HG03432 (cell line): ENCODE results near the gene SYNE2.
"Not testable (repeated sequence)": the region's sequence is repeated elsewhere in the genome, so short reads cannot be mapped to it uniquely, and the experiment has no call there.

Source experiments
- ATAC-seq: cut with Tn5 transposase; IDR thresholded peaks from one replicate; pipeline ENCODE4 v1.9.1; 2021; ENCODE audit warnings: mild to moderate bottlenecking, moderate library complexity; ENCODE audit not compliant: unreplicated experiment

SYNE2 gene

DNA sequence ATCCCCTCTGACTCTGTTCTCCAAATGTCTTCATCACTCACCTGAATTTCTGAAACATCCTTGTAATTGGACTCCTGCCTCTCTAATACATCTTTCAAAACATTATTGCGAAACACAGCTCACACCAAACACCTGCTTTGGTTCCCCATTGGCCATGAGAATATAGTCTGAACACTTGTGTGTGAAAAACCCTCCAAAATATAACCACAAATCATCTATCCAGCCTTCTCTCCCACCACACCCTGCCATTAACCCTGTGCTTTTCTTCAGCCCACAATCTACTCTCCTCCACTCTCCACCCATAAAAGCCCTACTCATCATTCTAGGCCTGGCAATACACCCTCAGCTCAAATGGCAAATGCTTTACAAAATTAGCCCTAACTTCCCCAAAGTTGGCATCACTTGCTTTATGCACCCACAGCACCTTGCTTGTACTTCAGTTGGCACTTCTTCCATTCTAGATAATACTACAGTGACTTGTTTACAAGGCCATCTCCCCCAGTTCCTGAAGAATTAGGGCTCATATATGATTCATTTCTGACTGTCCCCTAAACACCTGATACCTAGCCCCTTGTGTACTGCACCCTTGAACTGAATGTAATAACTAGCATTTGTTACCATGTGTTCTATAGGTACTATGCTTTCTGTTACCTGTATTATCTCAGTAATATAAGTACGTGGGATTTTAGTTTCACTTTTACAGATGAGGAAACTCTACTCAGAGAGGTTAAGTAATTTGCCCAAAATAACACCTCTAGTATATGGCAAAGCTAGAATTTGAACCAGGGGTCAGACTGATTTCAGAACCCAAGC, 17.3 kb downstream of the SYNE2 start:
- peak; percentile 41 for ATAC-seq

DNA sequence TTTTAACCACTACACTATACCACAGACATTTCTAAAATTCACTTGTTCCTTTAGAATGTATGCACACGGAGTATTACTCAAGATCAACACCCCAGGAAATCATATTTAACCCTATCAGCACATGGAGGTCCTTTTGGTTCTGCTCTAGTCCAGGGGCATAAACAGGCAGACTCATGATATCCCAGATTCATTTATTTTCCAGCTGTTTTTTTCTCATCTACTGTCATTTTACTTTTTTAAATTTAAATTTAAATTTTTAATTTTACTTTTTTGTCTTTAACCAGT, 17.9 kb downstream of the SYNE2 start:
- ATAC-seq, result not testable (repeated sequence)

DNA sequence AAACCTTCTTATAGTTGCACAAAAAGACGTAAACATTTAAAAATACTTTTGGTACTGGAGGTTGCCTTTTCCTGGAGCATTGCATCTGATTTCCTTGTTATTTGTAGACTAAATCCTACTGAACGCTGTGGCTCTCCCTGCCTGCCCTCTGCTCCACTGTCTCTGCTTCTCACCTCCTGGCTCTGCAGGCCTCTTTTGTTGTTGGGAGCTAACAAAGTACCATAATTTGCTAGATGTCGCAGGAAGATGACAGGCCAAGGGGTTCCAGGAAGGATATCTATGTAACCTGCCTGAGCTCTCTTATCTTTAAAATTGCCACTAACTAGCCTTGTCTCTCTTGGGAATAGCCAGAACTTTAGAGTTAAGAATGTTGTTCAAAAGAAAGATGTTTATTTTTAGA, 21.4 kb downstream of the SYNE2 start:
- no peak for ATAC-seq

DNA sequence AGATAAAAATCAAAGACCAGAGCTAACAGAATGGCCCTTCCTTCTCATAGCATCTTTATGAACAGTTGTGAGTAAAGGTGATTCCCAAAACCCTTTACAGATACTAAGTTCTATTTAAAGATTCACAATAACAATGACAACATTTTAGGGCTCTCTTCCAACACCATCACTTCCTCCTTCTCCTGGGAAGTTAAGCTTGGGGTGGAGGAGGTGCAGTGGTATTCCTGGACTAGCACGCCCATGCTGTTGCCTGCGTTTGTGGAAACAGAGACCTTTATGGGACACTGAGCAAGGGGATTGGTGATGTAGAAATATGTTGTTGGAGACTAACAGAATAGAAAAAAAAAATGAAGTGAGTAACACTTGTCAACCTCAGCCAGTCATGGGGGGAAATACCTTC, 22.5 kb downstream of the SYNE2 start:
- no peak for ATAC-seq

- no peak for ATAC-seq
These were observed 24.7 kb downstream of the SYNE2 start for GRCh38 chr14:63877550-63877939.

- no peak for ATAC-seq
These were observed 25.2 kb downstream of the SYNE2 start for GRCh38 chr14:63878052-63878451.

DNA sequence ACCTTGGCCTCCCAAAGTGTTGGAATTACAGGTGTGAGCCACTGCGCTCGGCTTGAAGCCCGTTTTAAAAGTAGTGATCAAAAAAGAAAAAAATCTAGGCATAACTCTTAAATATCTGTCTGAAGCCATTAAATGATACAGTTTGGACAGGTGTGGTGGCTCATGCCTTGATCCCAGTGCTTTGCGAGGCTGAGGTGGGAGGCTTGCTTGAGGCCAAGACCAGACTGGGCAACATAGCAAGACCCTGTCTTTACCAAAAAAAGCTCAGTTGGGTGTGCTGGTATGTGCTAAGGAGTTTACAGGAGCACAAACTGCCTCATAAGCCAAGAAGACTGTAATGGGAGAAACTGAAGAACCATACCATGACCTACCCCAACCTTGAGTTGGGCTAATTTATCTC, 26.0 kb downstream of the SYNE2 start:
- no peak for ATAC-seq

GRCh38 chr14:63881926-63882325, 29.1 kb downstream of the SYNE2 start:
- no peak for ATAC-seq

DNA sequence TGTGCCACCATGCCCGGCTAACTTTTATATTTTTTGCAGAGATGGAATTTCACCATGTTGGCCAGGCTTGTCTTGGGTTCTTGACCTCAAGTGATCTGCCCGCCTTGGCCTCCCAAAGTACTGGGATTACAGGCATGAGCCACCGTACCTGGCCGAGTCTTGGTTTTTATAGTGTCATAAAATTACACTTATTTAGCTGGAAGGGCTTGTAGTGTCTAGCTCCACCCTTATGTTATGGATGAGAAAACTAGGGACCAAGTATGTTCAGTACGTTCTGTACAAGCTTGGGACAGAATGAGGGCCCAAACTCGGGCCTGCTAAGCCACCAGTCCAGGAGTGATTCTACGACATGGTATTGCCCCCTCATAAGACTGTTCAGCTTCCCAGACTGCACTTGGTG, 35.1 kb downstream of the SYNE2 start:
- no peak for ATAC-seq

- no peak for ATAC-seq
These were observed 37.7 kb downstream of the SYNE2 start for GRCh38 chr14:63890553-63890952.

- no peak for ATAC-seq
These were observed 38.6 kb downstream of the SYNE2 start for GRCh38 chr14:63891148-63891975.

GRCh38 chr14:63892265-63892664, 39.5 kb downstream of the SYNE2 start:
- no peak for ATAC-seq

- ATAC-seq, result no peak
These were observed 41.1 kb downstream of the SYNE2 start for GRCh38 chr14:63893701-63894458.

DNA sequence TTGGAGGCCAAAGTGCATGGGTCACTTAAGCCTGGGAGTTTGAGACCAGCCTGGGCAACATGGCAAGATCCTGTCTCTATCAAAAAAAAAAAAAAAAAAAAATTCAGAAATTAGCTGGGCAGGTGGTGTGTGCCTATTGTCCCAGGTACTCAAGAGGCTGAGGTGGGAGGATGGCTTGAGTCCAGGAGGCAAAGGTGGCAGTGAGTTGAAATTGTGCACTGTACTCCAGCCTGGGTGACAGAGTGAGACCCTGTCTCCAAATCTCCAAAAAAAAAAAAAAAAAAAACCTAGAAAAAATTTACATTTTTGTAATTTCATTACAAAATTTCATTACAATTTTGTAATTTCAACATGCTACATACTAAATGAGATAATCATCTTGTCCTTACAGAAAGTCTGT, 42.7 kb downstream of the SYNE2 start:
- no peak for ATAC-seq

DNA sequence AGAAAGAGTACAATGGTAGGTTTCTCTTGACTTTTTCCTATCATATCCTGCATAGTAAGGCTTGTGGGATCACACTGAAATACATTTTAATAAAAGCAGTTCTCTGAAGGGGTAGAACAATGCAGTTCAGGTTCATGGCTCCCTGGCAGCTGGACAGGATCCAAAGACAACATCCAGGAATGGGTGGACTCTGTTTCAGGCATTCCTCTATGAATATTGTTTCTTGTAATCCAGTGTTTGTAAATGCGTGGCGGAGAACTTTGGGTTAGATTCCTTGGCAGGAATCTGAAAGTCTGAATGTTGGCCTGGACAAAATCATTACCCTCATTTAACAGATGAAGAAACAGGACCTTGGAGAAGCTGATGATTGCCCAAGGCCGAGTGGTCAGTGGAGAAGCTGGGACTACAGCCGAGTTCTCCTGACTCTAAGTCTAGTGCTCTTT, 43.5 kb downstream of the SYNE2 start:
- ATAC-seq, result no peak

- no peak for ATAC-seq
These were observed 44.9 kb downstream of the SYNE2 start for GRCh38 chr14:63897721-63898163.

GRCh38 chr14:63899953-63900352, 47.1 kb downstream of the SYNE2 start:
- ATAC-seq, result peak; percentile 52

GRCh38 chr14:63901434-63902085, 48.8 kb downstream of the SYNE2 start:
- no peak for ATAC-seq

GRCh38 chr14:63902375-63902976, 49.7 kb downstream of the SYNE2 start:
- ATAC-seq, result no peak

GRCh38 chr14:63904724-63905123, 51.9 kb downstream of the SYNE2 start:
- no peak for ATAC-seq

DNA sequence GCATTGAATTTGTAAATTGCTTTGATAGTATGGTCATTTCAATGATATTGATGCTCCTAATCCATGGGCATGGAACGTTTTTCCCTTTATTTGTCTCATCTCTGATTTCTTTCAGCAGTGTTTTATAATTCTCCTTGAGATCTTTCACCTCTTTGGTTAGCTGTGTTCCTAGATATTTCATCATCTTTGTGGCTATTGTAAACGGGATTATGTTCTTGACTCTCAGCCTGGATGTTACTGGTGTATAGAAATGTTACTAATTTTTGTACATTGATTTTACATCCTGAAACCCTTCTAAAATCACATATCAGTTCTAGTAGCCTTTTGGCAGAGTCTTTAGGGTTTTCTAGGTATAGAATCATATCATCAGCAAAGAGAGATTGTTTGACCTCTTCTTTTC, 52.6 kb downstream of the SYNE2 start:
- no peak for ATAC-seq
